HUES6 (cell line): ENCODE measurements around the gene BTG1.

Experiments used
- H3K27ac ChIP-seq: 2 replicates; pipeline ENCODE4 v1.7.0; 2013; ENCODE audit warnings: low read depth, mild to moderate bottlenecking, low read length, inconsistent platforms
- H3K27me3 ChIP-seq: 2 replicates; pipeline ENCODE4 v1.6.1; 2013; ENCODE audit warnings: low read length; ENCODE audit not compliant: control insufficient read depth, insufficient read depth
- H3K36me3 ChIP-seq: 2 replicates; pipeline ENCODE4 v1.6.1; 2013; ENCODE audit warnings: low read length; ENCODE audit not compliant: control insufficient read depth, insufficient read depth
- H3K4me1 ChIP-seq: 2 replicates; pipeline ENCODE4 v1.6.1; 2013; ENCODE audit warnings: low read length; ENCODE audit not compliant: control insufficient read depth, insufficient read depth
- H3K4me3 ChIP-seq: 2 replicates; pipeline ENCODE4 v1.5.1; 2013; ENCODE audit warnings: low read depth, low read length
- H3K9ac ChIP-seq: one replicate; pipeline ENCODE4 v1.6.1; 2013; ENCODE audit warnings: mild to moderate bottlenecking, low read length
- H3K9me3 ChIP-seq: 2 replicates; pipeline ENCODE4 v1.6.1; 2013; ENCODE audit warnings: low read depth, low read length; ENCODE audit not compliant: control insufficient read depth, insufficient read depth

Gene BTG1, protein sequence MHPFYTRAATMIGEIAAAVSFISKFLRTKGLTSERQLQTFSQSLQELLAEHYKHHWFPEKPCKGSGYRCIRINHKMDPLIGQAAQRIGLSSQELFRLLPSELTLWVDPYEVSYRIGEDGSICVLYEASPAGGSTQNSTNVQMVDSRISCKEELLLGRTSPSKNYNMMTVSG

DNA sequence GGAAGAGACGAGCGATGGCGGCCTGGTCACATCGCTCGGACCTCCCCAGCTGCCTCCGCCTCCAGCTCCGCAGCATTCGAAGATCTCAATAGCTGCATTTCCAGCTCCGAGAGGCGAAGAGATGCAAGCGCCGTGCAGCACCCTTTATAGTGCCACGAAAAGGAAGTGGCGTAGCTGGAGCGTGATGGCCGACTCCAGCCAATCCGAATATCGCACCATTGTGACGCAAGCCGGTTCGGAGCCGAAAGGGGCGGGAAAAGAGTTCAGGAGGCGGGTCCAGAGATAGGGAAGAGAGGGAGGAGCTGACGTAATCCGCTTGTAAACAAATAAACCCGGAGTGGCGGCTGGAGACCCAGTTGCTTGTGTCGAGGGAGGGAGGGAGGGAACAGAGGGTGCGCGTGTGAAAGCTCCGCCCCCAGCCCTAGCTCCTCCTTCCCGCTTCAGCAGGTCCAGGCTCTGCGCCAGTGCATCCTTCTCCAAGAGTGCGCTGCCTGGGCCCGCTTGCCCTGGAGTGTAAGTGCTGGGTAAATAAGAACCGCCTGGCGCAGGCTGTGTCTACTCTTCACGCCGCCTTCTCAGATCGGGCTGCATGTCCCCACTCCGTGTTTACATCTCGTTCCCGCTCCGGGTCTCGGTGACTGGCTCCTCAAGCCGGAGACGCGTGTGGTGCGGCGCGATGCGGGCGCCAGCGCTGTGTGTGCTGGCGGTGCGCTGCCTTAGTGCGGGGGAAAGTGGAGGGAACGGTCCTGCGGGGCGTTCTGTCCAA is at the start of gene BTG1:
BTG1 (minus strand) TSS at position 116 of the 766 bp plus-strand sequence. CDS start 311 bp downstream, outside the sequence.
- H3K4me1 ChIP-seq, result peaks cover 19% of the 10 kb centered on the region
- peaks cover 24% of the 10 kb centered on the region for H3K36me3 ChIP-seq
- H3K4me3 ChIP-seq, result peak within 1 kb of the TSS; percentile 88

DNA sequence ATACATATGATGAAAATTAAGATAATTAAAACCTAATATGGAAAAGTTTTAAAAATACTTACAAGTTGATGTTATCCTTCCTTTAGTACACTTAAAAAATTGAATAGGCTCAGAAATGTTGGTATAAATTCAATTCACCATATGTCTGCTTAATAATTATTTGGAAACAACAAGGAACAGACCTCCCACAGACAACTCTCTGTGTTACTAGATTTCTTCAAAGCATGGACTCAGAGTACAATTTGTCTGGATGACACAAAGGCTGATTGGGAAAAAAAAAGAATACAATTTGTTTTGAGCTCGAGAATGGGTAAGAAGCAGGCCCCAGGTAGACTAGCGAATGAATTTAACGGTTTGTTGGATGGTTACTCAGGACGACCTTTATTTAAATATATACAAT is 48.9 kb upstream of the BTG1 start:
- Histone ChIP-seq H3K27ac (no peak overlapping the region), H3K36me3 (no peaks in the 10 kb centered on the region), H3K4me1 (no peaks in the 10 kb centered on the region), H3K4me3 (no peak overlapping the region), H3K9me3 (no peaks in the 10 kb centered on the region; the same call in 1 of the 2 replicates), H3K27me3 (no peaks in the 10 kb centered on the region), H3K9ac (no peak overlapping the region)

More for the DNA sequence above, at the start of gene BTG1:
- peak within 1 kb of the TSS; percentile 86 for H3K27ac ChIP-seq
- H3K9ac ChIP-seq, result peak within 1 kb of the TSS; percentile 94
- no peaks in the 10 kb centered on the region for H3K9me3 ChIP-seq
- H3K27me3 ChIP-seq, result no peaks in the 10 kb centered on the region

DNA sequence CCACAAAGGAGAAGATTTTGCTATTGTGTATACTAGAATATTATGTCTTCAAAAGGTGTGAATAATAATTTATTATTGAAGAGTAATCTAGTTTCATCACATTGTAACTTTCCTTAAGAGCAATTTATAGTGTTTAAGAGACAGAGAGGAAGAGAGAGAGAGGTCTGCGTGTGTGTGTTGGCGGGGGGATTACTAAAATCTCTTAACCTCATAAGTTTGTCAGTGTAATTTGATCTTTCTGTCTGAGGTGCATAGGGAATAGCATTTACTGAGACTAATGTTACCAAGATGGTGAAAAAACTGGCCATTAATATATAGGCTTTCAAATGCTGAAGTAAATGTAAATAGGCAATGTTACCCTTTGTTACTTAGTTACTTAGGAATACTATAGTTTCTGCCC is 48.2 kb upstream of the BTG1 start:
- H3K4me3 ChIP-seq, result no peak overlapping the region
- H3K27ac ChIP-seq, result no peak overlapping the region
- no peak overlapping the region for H3K9ac ChIP-seq
- H3K4me1 ChIP-seq, result no peaks in the 10 kb centered on the region
- H3K36me3 ChIP-seq, result no peaks in the 10 kb centered on the region
- no peaks in the 10 kb centered on the region; the same call in 1 of the 2 replicates for H3K9me3 ChIP-seq
- no peaks in the 10 kb centered on the region for H3K27me3 ChIP-seq

DNA sequence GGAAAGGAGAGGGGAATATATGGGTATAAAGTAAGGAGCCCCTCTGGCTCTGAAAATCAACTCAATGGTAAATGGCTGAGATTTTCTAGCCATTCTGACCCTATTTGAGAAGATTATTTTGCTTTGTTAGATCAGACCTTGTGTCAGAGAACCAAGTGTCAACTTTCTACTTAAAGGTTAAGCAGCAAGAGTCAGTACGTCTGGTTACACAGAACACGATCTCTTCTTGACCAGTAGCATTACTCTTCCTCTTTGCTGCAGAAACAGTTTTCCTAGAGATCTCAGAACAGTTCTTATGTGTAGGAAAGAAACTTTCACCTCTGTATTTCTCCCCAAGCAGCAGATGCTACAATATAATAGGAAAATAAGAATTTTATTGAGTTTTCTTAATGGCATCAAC is 47.4 kb upstream of the BTG1 start:
- no peak overlapping the region for H3K9ac ChIP-seq
- no peaks in the 10 kb centered on the region; the same call in 1 of the 2 replicates for H3K9me3 ChIP-seq
- H3K36me3 ChIP-seq, result no peaks in the 10 kb centered on the region
- no peaks in the 10 kb centered on the region for H3K4me1 ChIP-seq
- H3K4me3 ChIP-seq, result no peak overlapping the region
- no peak overlapping the region for H3K27ac ChIP-seq
- H3K27me3 ChIP-seq, result no peaks in the 10 kb centered on the region

DNA sequence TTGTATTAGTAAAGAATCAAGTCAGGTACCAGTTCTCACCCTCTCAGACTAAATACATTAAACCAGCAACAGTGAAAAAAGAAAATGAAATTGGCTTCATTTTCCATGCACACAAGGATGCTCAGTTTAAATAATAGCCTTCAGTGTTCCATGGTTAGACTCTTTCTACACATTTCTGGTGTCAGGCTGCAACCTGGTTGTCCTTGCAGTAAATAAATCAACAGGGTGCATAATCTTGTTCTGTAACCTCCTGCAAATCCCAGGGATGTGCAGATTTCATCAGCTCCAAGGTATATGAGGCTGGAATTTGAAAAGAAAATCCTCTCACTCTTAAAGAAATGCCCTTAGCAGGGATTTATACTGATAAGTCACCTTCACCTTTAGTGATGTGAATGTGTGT is 46.7 kb upstream of the BTG1 start:
- H3K27ac ChIP-seq, result no peak overlapping the region
- H3K4me3 ChIP-seq, result no peak overlapping the region
- no peaks in the 10 kb centered on the region for H3K4me1 ChIP-seq
- no peak overlapping the region for H3K9ac ChIP-seq
- no peaks in the 10 kb centered on the region for H3K27me3 ChIP-seq
- H3K9me3 ChIP-seq, result no peaks in the 10 kb centered on the region; the same call in 1 of the 2 replicates
- no peaks in the 10 kb centered on the region for H3K36me3 ChIP-seq

DNA sequence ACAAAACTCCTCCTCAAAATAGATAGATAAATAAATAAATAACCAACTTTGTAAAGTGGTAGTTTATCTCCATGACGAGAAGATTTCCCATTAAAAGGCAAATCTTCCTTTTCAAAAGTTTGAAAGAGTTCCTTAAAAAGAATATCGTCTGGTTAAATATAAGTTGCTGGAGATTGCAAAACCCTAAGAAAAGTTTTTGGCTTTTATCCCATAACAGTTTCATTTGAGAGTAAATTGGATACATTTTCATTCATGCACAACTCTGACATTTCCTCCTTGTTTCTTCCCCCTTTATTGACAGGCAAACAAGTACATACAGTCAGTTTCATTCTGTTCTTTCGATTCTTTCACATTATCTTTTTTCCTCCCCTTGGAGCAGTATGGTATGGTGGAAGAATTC is 45.4 kb upstream of the BTG1 start:
- Histone ChIP-seq H3K4me1 (no peaks in the 10 kb centered on the region), H3K4me3 (no peak overlapping the region), H3K27ac (no peak overlapping the region), H3K9me3 (no peaks in the 10 kb centered on the region), H3K36me3 (no peaks in the 10 kb centered on the region), H3K27me3 (no peaks in the 10 kb centered on the region), H3K9ac (no peak overlapping the region)

DNA sequence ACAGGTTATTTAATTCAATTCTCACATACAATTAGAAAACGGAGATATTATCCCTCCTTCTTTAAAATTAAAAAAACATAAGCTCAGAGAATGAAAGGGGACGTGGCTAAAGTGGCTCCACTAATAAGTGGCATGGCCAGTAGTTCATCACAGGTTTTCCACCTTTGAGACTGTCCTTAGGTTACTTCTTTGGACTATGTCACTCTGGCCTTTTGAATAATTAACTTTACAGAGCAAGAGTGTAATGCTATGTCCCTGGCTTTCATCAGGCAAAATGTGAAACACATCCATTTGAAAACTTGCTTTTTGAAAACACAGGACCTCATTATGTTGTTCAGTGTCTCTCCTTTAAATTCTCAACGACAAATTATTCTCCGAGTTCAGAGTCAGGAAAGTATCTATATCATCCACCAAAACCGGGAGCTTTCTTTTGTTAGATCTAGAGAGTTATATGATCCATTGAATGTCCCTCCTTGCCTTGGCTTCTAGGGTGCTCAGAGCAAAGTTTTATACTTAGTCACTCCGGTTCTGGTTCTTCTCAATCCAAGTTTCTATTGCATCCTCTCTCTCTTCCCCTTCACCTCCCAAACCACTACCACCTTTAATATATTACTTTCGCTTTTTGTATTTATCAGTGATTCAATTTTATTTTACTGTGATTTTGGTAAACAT is 43.0 kb upstream of the BTG1 start:
- Histone ChIP-seq H3K4me1 (no peaks in the 10 kb centered on the region), H3K4me3 (no peak overlapping the region), H3K27ac (no peak overlapping the region), H3K9me3 (no peaks in the 10 kb centered on the region; the same call in 1 of the 2 replicates), H3K27me3 (no peaks in the 10 kb centered on the region), H3K9ac (no peak overlapping the region), H3K36me3 (no peaks in the 10 kb centered on the region)

DNA sequence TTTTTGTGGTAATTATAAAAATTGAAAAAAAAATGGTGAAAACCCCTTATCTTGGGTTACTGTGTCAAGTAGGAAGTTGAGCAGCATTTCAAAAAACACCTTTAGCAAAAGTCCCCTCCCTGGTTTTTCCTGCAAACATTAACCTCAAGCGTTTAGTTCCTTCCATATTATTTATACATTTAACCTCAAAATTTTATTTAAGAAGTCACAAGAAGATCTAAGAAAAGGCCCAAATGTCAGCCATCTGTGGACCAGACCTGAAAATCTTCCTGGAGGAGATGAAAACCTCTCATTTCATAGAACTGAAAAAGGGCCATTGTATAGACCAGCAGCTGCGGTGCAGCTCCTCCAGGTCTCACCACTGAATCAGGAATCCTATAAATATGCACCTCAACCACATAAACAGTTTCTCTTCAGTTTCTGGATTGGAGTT is 40.4 kb upstream of the BTG1 start:
- H3K27me3 ChIP-seq, result no peaks in the 10 kb centered on the region
- no peak overlapping the region for H3K9ac ChIP-seq
- H3K9me3 ChIP-seq, result no peaks in the 10 kb centered on the region; the same call in 1 of the 2 replicates
- no peak overlapping the region for H3K4me3 ChIP-seq
- H3K27ac ChIP-seq, result no peak overlapping the region
- H3K36me3 ChIP-seq, result no peaks in the 10 kb centered on the region
- H3K4me1 ChIP-seq, result no peaks in the 10 kb centered on the region

DNA sequence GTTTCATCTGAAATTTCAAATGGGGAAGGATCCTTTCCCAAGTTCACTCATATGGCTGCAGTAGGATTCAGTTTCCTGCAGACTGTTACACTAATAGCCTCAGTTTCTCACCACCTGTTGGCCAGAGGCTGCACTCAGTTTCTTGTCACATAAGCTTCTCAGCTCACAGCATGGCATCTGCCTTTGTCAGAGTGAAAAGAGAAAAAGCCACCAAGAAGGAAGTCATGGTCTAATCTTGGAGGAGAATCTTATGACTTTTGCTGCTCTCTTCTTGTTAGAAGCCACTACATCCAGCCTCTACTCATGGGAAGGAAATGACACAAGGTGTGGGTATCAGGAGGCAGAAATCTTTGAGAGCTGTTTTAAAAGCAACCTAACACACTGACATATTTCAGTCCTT is 39.4 kb upstream of the BTG1 start:
- Histone ChIP-seq H3K4me3 (no peak overlapping the region), H3K4me1 (no peaks in the 10 kb centered on the region), H3K27me3 (no peaks in the 10 kb centered on the region), H3K9ac (no peak overlapping the region), H3K27ac (no peak overlapping the region), H3K9me3 (no peaks in the 10 kb centered on the region; the same call in 1 of the 2 replicates), H3K36me3 (no peaks in the 10 kb centered on the region)

DNA sequence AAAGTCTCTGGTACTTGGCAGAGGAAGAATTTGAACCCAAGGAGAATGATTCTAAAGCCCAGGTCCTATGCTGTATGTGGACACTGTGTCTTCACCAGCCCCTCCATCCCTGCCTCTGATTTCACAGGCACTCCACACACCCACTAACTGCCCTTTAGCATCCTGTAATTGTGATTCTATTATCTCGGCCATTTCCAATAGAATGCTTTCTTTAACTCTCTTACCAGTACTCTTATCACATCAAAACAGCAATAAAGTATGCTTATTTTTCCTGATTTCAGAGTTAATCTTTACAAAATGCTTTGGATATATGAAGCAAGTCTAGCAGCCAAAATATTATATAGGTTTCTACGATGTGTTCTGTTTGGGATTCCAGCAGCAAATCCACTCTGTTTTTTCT is 37.9 kb upstream of the BTG1 start:
- Histone ChIP-seq H3K9ac (no peak overlapping the region), H3K4me1 (no peaks in the 10 kb centered on the region), H3K27me3 (no peaks in the 10 kb centered on the region), H3K4me3 (no peak overlapping the region), H3K27ac (no peak overlapping the region), H3K36me3 (no peaks in the 10 kb centered on the region), H3K9me3 (no peaks in the 10 kb centered on the region; the same call in 1 of the 2 replicates)

DNA sequence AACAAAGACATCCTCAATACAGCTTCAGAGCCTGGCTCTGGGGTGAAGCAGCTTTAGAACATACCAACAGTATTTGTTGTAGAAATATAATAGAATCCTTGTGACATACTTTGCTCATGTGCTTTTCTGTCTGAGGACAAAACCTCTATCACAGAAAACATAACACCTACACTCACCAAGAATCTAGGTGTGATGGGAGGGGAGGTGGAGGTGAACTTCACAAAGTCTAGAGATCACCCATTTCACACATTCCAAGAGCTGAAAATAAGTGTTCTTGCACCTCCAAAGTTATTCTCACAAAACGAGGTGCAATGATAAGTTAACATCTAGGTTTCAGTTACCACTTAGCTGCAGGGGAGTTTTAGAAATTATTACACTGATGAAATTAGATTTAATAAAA is 32.7 kb upstream of the BTG1 start:
- H3K27ac ChIP-seq, result no peak overlapping the region
- H3K9me3 ChIP-seq, result no peaks in the 10 kb centered on the region
- H3K4me3 ChIP-seq, result no peak overlapping the region
- no peaks in the 10 kb centered on the region for H3K27me3 ChIP-seq
- H3K4me1 ChIP-seq, result 0 out of 2 replicates have a peak, but pooled peaks cover 6% of the 10 kb centered on the region
- H3K36me3 ChIP-seq, result no peaks in the 10 kb centered on the region
- H3K9ac ChIP-seq, result no peak overlapping the region
